Endothelial cell of umbilical vein (primary cell): ENCODE measurements around the gene MYO1A. TPM values are rescaled to one million over a fixed set of nuclear protein-coding genes. Genes with fewer than 3 reads are reported as not detected.

Experiments
- BruUV-seq: library from RNA; stranded (reverse); fragments of 400-500 nt; replicated peaks from 2 replicates; lab custom pipeline; 2021; lab: Mats Ljungman, UMichigan
- CTCF ChIA-PET: fragments of 300-600, 350-600 bp; sonication (Branson Sonifier 250); formaldehyde crosslinking; loops from one replicate; lab custom pipeline; 2021; ENCODE audit warnings: antibody characterized with exemption, inconsistent platforms; lab: Charles Lee
- POLR2A ChIA-PET: fragments of 300-600, 350-600 bp; sonication (Branson Sonifier 250); formaldehyde crosslinking; loops from one replicate; lab custom pipeline; 2021; ENCODE audit warnings: antibody characterized with exemption, inconsistent platforms; lab: Charles Lee
- DNase-seq: peaks from one replicate; pipeline ENCODE4 v3.0.0-alpha.2; 2011; ENCODE audit warnings: low read depth, low spot score
- FAIRE-seq: peaks from 2 replicates; lab custom pipeline; 2011; peaks lifted over from hg19 to GRCh38; lab: Jason Lieb, UNC
- H2AFZ ChIP-seq: 2 replicates; pipeline ENCODE4 v1.6.0; 2012; ENCODE audit warnings: low read depth, low read length, control low read depth, inconsistent platforms
- H3K27ac ChIP-seq: 2 replicates; pipeline ENCODE4 v1.5.1; 2011; ENCODE audit warnings: low read depth, mild to moderate bottlenecking, control low read depth, low read length, moderate library complexity; ENCODE audit not compliant: insufficient read depth
- H3K27me3 ChIP-seq, 2 experiments: 2 replicates each; pipeline versions ENCODE4 v1.6.0 to v1.6.1; 2011; ENCODE audit warnings: low read length in 2 of 2, mixed read lengths in 1 of 2; ENCODE audit not compliant: control insufficient read depth in 2 of 2, insufficient read depth in 2 of 2
- H3K36me3 ChIP-seq, 2 experiments: 2 replicates in 1 of 2; 3 replicates in 1 of 2; pipeline ENCODE4 v1.5.1; 2011; ENCODE audit warnings: low read length in 2 of 2, mild to moderate bottlenecking in 1 of 2, moderate library complexity in 1 of 2; ENCODE audit not compliant: control insufficient read depth in 2 of 2, insufficient read depth in 2 of 2; ENCODE audit errors: extremely low read depth in 1 of 2
- H3K4me1 ChIP-seq: 3 replicates; pipeline ENCODE4 v1.5.1; 2011; ENCODE audit warnings: mild to moderate bottlenecking, low read length; ENCODE audit not compliant: control insufficient read depth, insufficient read depth; ENCODE audit errors: extremely low read depth
- H3K4me2 ChIP-seq: 2 replicates; pipeline ENCODE4 v1.6.1; 2011; ENCODE audit warnings: low read length, control low read depth, mixed read lengths; ENCODE audit not compliant: insufficient read depth
- H3K4me3 ChIP-seq, 3 experiments: fragments of 200-600 bp in 1 of 3; sonication (generic), shearing (Covaris generic) in 1 of 3; replicated peaks in 1 of 3; 2 replicates each; pipeline ENCODE4 v1.5.1; 2011 to 2016; ENCODE audit warnings: control low read depth in 3 of 3, low read length in 3 of 3, mild to moderate bottlenecking in 2 of 3, inconsistent platforms in 1 of 3, low read depth in 1 of 3, moderate library complexity in 1 of 3; ENCODE audit not compliant: insufficient read depth in 1 of 3
- H3K79me2 ChIP-seq: 2 replicates; pipeline ENCODE4 v1.6.0; 2012; ENCODE audit warnings: low read length, inconsistent platforms; ENCODE audit not compliant: control insufficient read depth, insufficient read depth
- H3K9ac ChIP-seq: replicated peaks from 2 replicates; pipeline ENCODE3; 2011; ENCODE audit warnings: low read length, control low read depth; ENCODE audit not compliant: insufficient read depth; ENCODE audit errors: extremely low read depth
- H3K9me1 ChIP-seq: replicated peaks from 3 replicates; pipeline ENCODE4 v1.6.0; 2011; ENCODE audit warnings: mild to moderate bottlenecking, low read length; ENCODE audit not compliant: control insufficient read depth, insufficient read depth; ENCODE audit errors: extremely low read depth
- H3K9me3 ChIP-seq: replicated peaks from 2 replicates; pipeline ENCODE4 v1.5.1; 2012; ENCODE audit warnings: low read length, inconsistent platforms; ENCODE audit not compliant: control insufficient read depth, insufficient read depth
- H4K20me1 ChIP-seq: replicated peaks from 2 replicates; pipeline ENCODE3; 2011; ENCODE audit warnings: mild to moderate bottlenecking, low read length; ENCODE audit not compliant: control insufficient read depth, insufficient read depth; ENCODE audit errors: extremely low read depth
- EZH2 ChIP-seq: IDR thresholded peaks from 2 replicates; pipeline ENCODE4 v1.6.1; 2012; ENCODE audit warnings: borderline replicate concordance, low read depth, mild to moderate bottlenecking, moderate library complexity, low read length, inconsistent platforms; ENCODE audit not compliant: severe bottlenecking
- FOS ChIP-seq: IDR thresholded peaks from 2 replicates; pipeline ENCODE4 v1.6.1; 2011; ENCODE audit warnings: mild to moderate bottlenecking, low read length, moderate library complexity, borderline replicate concordance; ENCODE audit not compliant: insufficient read depth
- GATA2 ChIP-seq: IDR thresholded peaks from 2 replicates; pipeline ENCODE4 v1.7.0; 2011; ENCODE audit warnings: low read depth, mild to moderate bottlenecking, moderate library complexity, mixed read lengths, low read length; ENCODE audit not compliant: insufficient read length, insufficient read depth
- JUN ChIP-seq: IDR thresholded peaks from 2 replicates; pipeline ENCODE4 v1.6.1; 2011; ENCODE audit warnings: borderline replicate concordance, low read depth; ENCODE audit not compliant: insufficient read length, insufficient read depth
- MYC ChIP-seq: IDR thresholded peaks from one replicate; pipeline ENCODE4 v1.6.1; 2011; ENCODE audit warnings: mild to moderate bottlenecking, low read depth, low read length
- POLR2A ChIP-seq: IDR thresholded peaks from 2 replicates; pipeline ENCODE4 v1.6.1; 2012; ENCODE audit warnings: low read depth, mild to moderate bottlenecking, control low read depth, low read length
- POLR2AphosphoS5 ChIP-seq: IDR thresholded peaks from 2 replicates; pipeline ENCODE4 v1.6.1; 2012; ENCODE audit warnings: low read depth, mild to moderate bottlenecking, control low read depth, low read length, moderate library complexity; ENCODE audit not compliant: insufficient read depth
- dilution Hi-C: fragments of 300-500 bp; cut with MboI; formaldehyde crosslinking; loops from one replicate; pipeline ENCODE4 v1.15.0; 2019; ENCODE audit warnings: low sequenced_read_pairs; ENCODE audit not compliant: extremely low pct_ligation_motif_present
- intact Hi-C: fragments of 100-400 bp; cut with micrococcal nuclease; formaldehyde crosslinking; loops from one replicate; pipeline ENCODE4 v1.10.0; 2022
- polyA plus RNA-seq, 4 experiments: library from polyadenylated mRNA; depleted of rRNA in 3 of 4; stranded (reverse) in 3 of 4; unstranded in 1 of 4; fragments of >200 nt; gene quantifications; 2 replicates each; pipeline versions ENCODE4 v1.2.1 to v1.2.3, GENCODE V29; 2011 to 2012; ENCODE audit warnings: missing spikeins in 1 of 4
- total RNA-seq: library from RNA; stranded (reverse); gene quantifications from 2 replicates; pipeline ENCODE4 v1.2.3, GENCODE V29; 2021
- TF ChIP-seq, protein P1 (sequence below), 2 donors: IDR thresholded peaks; 1 replicate in 1 of 2; 2 replicates in 1 of 2; pipeline ENCODE4 v1.5.1; 2011; ENCODE audit warnings: low read length in 2 of 2, mild to moderate bottlenecking in 2 of 2, moderate library complexity in 2 of 2, control low read depth in 1 of 2, inconsistent platforms in 1 of 2, low read depth in 1 of 2; ENCODE audit not compliant: insufficient read depth in 1 of 2; ENCODE audit errors: extremely low read depth in 1 of 2
- TF ChIP-seq, protein P2 (sequence below): IDR thresholded peaks from 2 replicates; pipeline ENCODE4 v1.6.1; 2011; ENCODE audit not compliant: insufficient read depth, insufficient read length

The MYO1A gene
- total and polyA plus RNA-seq, 2 donors (not counting 3 experiments of a cell fraction or from before 2014, with no cell fraction given): not detected

DNA sequence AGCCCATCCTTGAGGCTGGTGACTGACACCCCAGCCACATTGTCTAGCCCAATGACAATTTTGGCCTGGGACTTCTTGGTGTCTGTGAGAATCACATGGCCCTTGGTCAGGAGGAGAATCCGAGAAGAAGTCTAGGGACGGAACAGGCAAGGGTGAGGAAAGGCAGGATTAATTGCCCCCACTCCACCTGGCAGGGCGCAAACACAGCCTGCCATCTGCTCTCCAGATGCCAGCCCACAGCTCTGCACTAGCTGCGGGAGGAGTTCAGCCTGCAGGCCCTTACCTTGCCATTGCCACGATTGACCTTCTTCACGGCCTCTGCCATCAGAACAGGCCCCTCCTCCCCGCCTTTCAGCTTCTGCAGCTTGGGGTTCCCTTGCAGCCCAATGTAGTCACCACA, 20.5 kb downstream of the MYO1A start:
- no peak overlapping the region for H3K4me3 ChIP-seq
- H3K9me1 ChIP-seq: no peaks in the 10 kb centered on the region
- no peak overlapping the region for H3K4me2 ChIP-seq
- peaks cover 14 to 22% of the 10 kb centered on the region in 2 experiments for H3K27me3 ChIP-seq
- POLR2A ChIA-PET: no interaction called here
- H2AFZ ChIP-seq: no peak overlapping the region
- no peaks in the 10 kb centered on the region for H4K20me1 ChIP-seq
- DNase-seq (no peak), FAIRE-seq (no peak)
- BruUV-seq: no TSS peak
- no peaks in the 10 kb centered on the region for H3K4me1 ChIP-seq
- no peaks in the 10 kb centered on the region for H3K36me3 ChIP-seq
- dilution Hi-C loops (no loop called here), intact Hi-C loops (no loop called here)
- no peaks in the 10 kb centered on the region for H3K9me3 ChIP-seq
- no peaks in the 10 kb centered on the region for H3K79me2 ChIP-seq
- CTCF ChIA-PET: interaction anchor here (1.0 kb wide), 1 partner anchor 11 kb away, joined by 3 read pairs; no protein-coding TSS in a partner anchor
- TF ChIP-seq, protein P1, sequence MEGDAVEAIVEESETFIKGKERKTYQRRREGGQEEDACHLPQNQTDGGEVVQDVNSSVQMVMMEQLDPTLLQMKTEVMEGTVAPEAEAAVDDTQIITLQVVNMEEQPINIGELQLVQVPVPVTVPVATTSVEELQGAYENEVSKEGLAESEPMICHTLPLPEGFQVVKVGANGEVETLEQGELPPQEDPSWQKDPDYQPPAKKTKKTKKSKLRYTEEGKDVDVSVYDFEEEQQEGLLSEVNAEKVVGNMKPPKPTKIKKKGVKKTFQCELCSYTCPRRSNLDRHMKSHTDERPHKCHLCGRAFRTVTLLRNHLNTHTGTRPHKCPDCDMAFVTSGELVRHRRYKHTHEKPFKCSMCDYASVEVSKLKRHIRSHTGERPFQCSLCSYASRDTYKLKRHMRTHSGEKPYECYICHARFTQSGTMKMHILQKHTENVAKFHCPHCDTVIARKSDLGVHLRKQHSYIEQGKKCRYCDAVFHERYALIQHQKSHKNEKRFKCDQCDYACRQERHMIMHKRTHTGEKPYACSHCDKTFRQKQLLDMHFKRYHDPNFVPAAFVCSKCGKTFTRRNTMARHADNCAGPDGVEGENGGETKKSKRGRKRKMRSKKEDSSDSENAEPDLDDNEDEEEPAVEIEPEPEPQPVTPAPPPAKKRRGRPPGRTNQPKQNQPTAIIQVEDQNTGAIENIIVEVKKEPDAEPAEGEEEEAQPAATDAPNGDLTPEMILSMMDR (IDR thresholded peaks at IDR 0.05; ENCODE audit: extremely low read depth in 1 of 2, insufficient read depth in 1 of 2, low read depth in 1 of 2, low read length in 2 of 2): no peak
- TF ChIP-seq MYC (no peak), JUN (no peak), FOS (no peak), POLR2AphosphoS5 (no peak), POLR2A (no peak), GATA2 (no peak), EZH2 (no peak)
- TF ChIP-seq, protein P2, sequence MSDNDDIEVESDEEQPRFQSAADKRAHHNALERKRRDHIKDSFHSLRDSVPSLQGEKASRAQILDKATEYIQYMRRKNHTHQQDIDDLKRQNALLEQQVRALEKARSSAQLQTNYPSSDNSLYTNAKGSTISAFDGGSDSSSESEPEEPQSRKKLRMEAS: no peak
- H3K27ac ChIP-seq: no peak overlapping the region
- H3K9ac ChIP-seq: no peak overlapping the region
